GM23338 (cell line): ENCODE results near the gene SMARCC1. TPM values are rescaled to one million over a fixed set of nuclear protein-coding genes. Genes with fewer than 3 reads are reported as not detected.

Source experiments
- ATAC-seq: fragments of 200-7000 bp; cut with Tn5 transposase; 3 replicates; pipeline ENCODE4 v1.9.1; 2020
- DNase-seq: peaks from one replicate; pipeline ENCODE4 v3.0.0-alpha.2; 2015; ENCODE audit warnings: low spot score
- H2AFZ ChIP-seq: fragments of 200-600 bp; sonication (generic); 2 replicates; pipeline ENCODE4 v1.8.0; 2016; ENCODE audit warnings: antibody characterized with exemption, mild to moderate bottlenecking, moderate library complexity
- H3F3A ChIP-seq: fragments of 200-600 bp; sonication (generic); replicated peaks from 2 replicates; pipeline ENCODE4 v1.8.0; 2017; ENCODE audit warnings: antibody characterized with exemption, mixed run types, low read depth
- H3K27ac ChIP-seq: fragments of 200-600 bp; sonication (generic); 2 replicates; pipeline ENCODE4 v1.6.1; 2016; ENCODE audit warnings: low read depth
- H3K27me3 ChIP-seq: fragments of 200-600 bp; sonication (generic); 2 replicates; pipeline ENCODE4 v1.8.0; 2016; ENCODE audit warnings: mild to moderate bottlenecking, mixed run types, moderate library complexity; ENCODE audit not compliant: insufficient read depth
- H3K36me3 ChIP-seq: fragments of 200-600 bp; sonication (generic); 2 replicates; pipeline ENCODE4 v1.8.0; 2016; ENCODE audit warnings: mild to moderate bottlenecking; ENCODE audit not compliant: insufficient read depth
- H3K4me1 ChIP-seq: fragments of 200-600 bp; sonication (generic); 2 replicates; pipeline ENCODE4 v1.8.0; 2016; ENCODE audit warnings: mild to moderate bottlenecking, moderate library complexity; ENCODE audit not compliant: insufficient read depth
- H3K4me2 ChIP-seq: fragments of 200-600 bp; sonication (generic); 2 replicates; pipeline ENCODE4 v1.7.1; 2017; ENCODE audit warnings: mixed run types
- H3K4me3 ChIP-seq: fragments of 200-600 bp; sonication (generic); 2 replicates; pipeline ENCODE4 v1.6.1; 2016; ENCODE audit warnings: mixed run types
- H3K79me2 ChIP-seq: fragments of 200-600 bp; sonication (generic); replicated peaks from 2 replicates; pipeline ENCODE4 v1.8.0; 2017; ENCODE audit warnings: mild to moderate bottlenecking; ENCODE audit not compliant: insufficient read depth
- H3K9me2 ChIP-seq: fragments of 200-600 bp; sonication (generic); 2 replicates; pipeline ENCODE4 v1.8.0; 2017; ENCODE audit not compliant: insufficient read depth
- H4K20me1 ChIP-seq: fragments of 200-600 bp; sonication (generic); replicated peaks from 2 replicates; pipeline ENCODE4 v1.8.0; 2017; ENCODE audit warnings: mild to moderate bottlenecking; ENCODE audit not compliant: insufficient read depth
- H3K27ac Mint-ChIP-seq: 2 replicates; pipeline ENCODE4 v1.8.0; 2020; ENCODE audit warnings: inconsistent platforms, mild to moderate bottlenecking, moderate library complexity, mixed read lengths
- H3K27me3 Mint-ChIP-seq: 3 replicates; pipeline ENCODE4 v1.8.0; 2022; ENCODE audit warnings: low read depth, mild to moderate bottlenecking, moderate library complexity, mixed read lengths, inconsistent platforms; ENCODE audit not compliant: insufficient read depth, poor library complexity
- H3K36me3 Mint-ChIP-seq: 3 replicates; pipeline ENCODE4 v1.8.0; 2021; ENCODE audit warnings: low read depth, mild to moderate bottlenecking, inconsistent platforms, moderate library complexity, mixed read lengths
- H3K4me1 Mint-ChIP-seq: 3 replicates; pipeline ENCODE4 v1.8.0; 2020; ENCODE audit warnings: mild to moderate bottlenecking, inconsistent platforms, mixed read lengths
- H3K4me3 Mint-ChIP-seq: 3 replicates; pipeline ENCODE4 v1.8.0; 2021; ENCODE audit warnings: moderate library complexity, mild to moderate bottlenecking, inconsistent platforms, mixed read lengths
- H3K9me3 Mint-ChIP-seq: 3 replicates; pipeline ENCODE4 v1.8.0; 2020; ENCODE audit warnings: moderate library complexity, mild to moderate bottlenecking, inconsistent platforms, mixed read lengths
- CREB1 ChIP-seq: fragments of 250-450 bp; sonication (Bioruptor Pico); IDR thresholded peaks from 2 replicates; pipeline ENCODE4 v1.5.0; 2020; ENCODE audit warnings: low read depth, mild to moderate bottlenecking, moderate library complexity
- ETS1 ChIP-seq: IDR thresholded peaks from 2 replicates; pipeline ENCODE4 v1.6.1; 2016; ENCODE audit warnings: antibody characterized with exemption
- EZH2 ChIP-seq: fragments of 200-600 bp; sonication (generic); IDR thresholded peaks from one replicate; pipeline ENCODE4 v1.8.0; 2017; ENCODE audit warnings: antibody characterized with exemption, mild to moderate bottlenecking, low read depth; ENCODE audit not compliant: unreplicated experiment
- JUNB ChIP-seq: IDR thresholded peaks from one replicate; pipeline ENCODE4 v1.6.1; 2016; ENCODE audit warnings: antibody characterized with exemption; ENCODE audit not compliant: unreplicated experiment
- NANOG ChIP-seq: IDR thresholded peaks from 2 replicates; pipeline ENCODE4 v1.6.1; 2016; ENCODE audit warnings: antibody characterized with exemption, borderline replicate concordance
- REST ChIP-seq: IDR thresholded peaks from one replicate; pipeline ENCODE4 v1.6.1; 2018; ENCODE audit warnings: antibody characterized with exemption; ENCODE audit not compliant: unreplicated experiment
- STAT1 ChIP-seq: IDR thresholded peaks from one replicate; pipeline ENCODE4 v1.6.1; 2016; ENCODE audit warnings: antibody characterized with exemption; ENCODE audit not compliant: unreplicated experiment
- ZNF114 ChIP-seq: fragments of 250-450 bp; sonication (Bioruptor Pico); IDR thresholded peaks from 2 replicates; pipeline ENCODE4 v1.5.0; 2020; ENCODE audit warnings: mild to moderate bottlenecking, moderate library complexity
- ZNF331 ChIP-seq: fragments of 250-450 bp; sonication (Bioruptor Pico); IDR thresholded peaks from 2 replicates; pipeline ENCODE4 v1.5.0; 2020; ENCODE audit warnings: low read depth, mild to moderate bottlenecking, moderate library complexity
- ZNF462 ChIP-seq: fragments of 250-450 bp; sonication (Bioruptor Pico); IDR thresholded peaks from 2 replicates; pipeline ENCODE4 v1.5.0; 2020; ENCODE audit warnings: mild to moderate bottlenecking, moderate library complexity
- polyA plus RNA-seq: library from polyadenylated mRNA; unstranded; fragments of >200 nt; fragmentation: Nextera tagmentation; extraction: Ambion mirVana; gene quantifications from 2 replicates; pipeline ENCODE4 v1.2.1, GENCODE V29; 2016
- total RNA-seq: library from RNA; depleted of rRNA; stranded (reverse); fragments of >200 nt; shearing (Covaris generic); gene quantifications from 2 replicates; pipeline ENCODE4 v1.2.3, GENCODE V29; 2014

The SMARCC1 gene
- total and polyA plus RNA-seq, 2 experiments from 2014 or later, result 105 to 171 TPM

- TF ChIP-seq NANOG (no peak), JUNB (no peak), ZNF331 (no peak), REST (no peak), CREB1 (no peak), STAT1 (no peak), ZNF462 (CRISPR knock-in tag) (no peak), ETS1 (no peak), ZNF114 (no peak), EZH2 (no peak)
- Histone ChIP-seq H3K36me3 (peaks cover 72% of the 10 kb centered on the region), H3K4me2 (no peak overlapping the region), H2AFZ (no peak overlapping the region), H4K20me1 (peaks cover 40% of the 10 kb centered on the region), H3K27me3 (no peaks in the 10 kb centered on the region), H3K4me3 (no peak overlapping the region), H3K27ac (no peak overlapping the region), H3K79me2 (peaks cover 78% of the 10 kb centered on the region), H3K9me2 (no peaks in the 10 kb centered on the region), H3F3A (peaks cover 37% of the 10 kb centered on the region), H3K4me1 (no peaks in the 10 kb centered on the region)
- Mint-ChIP-seq H3K27me3 (peaks cover 2% of the 10 kb centered on the region), H3K9me3 (no peaks in the 10 kb centered on the region), H3K27ac (no peak overlapping the region), H3K36me3 (peaks cover 84% of the 10 kb centered on the region), H3K4me1 (no peaks in the 10 kb centered on the region), H3K4me3 (no peak overlapping the region)
- ATAC-seq (no peak), DNase-seq (no peak)
Measured at GRCh38 chr3:47711596-47711995, 70.1 kb downstream of the SMARCC1 start.
